Fibroblast of mammary gland (primary cell): ENCODE data around the gene BASP1.

Experiments
- DNase-seq: peaks from one replicate; pipeline ENCODE4 v3.0.0-alpha.2; 2010; ENCODE audit warnings: low read depth
- H3K4me3 ChIP-seq: 2 replicates; pipeline ENCODE4 v1.5.1; 2011; ENCODE audit warnings: low read depth, mild to moderate bottlenecking, low read length, moderate library complexity; ENCODE audit not compliant: control insufficient read depth
- TF ChIP-seq, protein P1 (sequence below): conservative IDR thresholded peaks from 2 replicates; pipeline ENCODE4 v1.5.1; 2011; ENCODE audit warnings: low read depth, low read length, inconsistent platforms; ENCODE audit not compliant: control insufficient read depth, insufficient read depth

Gene BASP1

DNA sequence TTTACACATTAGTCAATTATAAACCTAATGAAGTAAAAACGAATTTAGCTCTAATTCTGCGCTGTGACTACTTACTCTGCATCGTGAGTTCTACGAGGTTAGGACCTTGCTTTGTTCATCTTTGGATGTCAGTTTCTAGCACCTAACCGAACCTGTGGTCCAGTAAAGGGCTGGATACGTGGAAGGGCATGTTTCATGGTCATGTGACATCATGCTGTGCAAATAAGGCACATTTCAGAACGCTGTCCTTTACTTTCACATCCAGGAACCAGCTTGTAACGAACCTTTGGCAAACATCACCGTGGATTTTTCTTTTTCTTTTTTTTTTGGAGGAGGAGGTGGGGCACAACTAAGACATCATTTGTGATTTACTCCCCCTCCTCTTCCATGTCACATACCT is 15.0 kb downstream of the BASP1 start:
- H3K4me3 ChIP-seq: no peak overlapping the region
- TF ChIP-seq, protein P1, sequence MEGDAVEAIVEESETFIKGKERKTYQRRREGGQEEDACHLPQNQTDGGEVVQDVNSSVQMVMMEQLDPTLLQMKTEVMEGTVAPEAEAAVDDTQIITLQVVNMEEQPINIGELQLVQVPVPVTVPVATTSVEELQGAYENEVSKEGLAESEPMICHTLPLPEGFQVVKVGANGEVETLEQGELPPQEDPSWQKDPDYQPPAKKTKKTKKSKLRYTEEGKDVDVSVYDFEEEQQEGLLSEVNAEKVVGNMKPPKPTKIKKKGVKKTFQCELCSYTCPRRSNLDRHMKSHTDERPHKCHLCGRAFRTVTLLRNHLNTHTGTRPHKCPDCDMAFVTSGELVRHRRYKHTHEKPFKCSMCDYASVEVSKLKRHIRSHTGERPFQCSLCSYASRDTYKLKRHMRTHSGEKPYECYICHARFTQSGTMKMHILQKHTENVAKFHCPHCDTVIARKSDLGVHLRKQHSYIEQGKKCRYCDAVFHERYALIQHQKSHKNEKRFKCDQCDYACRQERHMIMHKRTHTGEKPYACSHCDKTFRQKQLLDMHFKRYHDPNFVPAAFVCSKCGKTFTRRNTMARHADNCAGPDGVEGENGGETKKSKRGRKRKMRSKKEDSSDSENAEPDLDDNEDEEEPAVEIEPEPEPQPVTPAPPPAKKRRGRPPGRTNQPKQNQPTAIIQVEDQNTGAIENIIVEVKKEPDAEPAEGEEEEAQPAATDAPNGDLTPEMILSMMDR: no peak
- no peak for DNase-seq

DNA sequence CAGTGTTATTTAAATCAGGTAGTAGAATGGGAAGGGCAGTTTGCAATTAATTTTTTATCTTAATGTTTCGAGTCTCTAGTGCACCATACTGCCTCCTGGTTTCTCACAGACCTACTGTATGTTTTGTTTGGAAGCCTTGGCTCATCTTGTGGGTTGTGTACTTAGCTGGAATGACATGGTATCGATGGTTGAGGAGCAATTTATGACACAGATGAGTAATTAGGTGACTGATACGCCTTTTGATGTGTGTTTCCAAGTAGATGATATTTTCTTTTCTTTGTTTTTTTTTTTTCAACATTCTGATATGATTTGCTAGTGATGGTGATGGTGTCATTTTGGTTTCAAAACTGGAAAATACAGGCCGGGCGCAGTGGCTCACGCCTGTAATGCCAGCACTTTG is 16.1 kb downstream of the BASP1 start:
- TF ChIP-seq, protein P1: no peak

DNA sequence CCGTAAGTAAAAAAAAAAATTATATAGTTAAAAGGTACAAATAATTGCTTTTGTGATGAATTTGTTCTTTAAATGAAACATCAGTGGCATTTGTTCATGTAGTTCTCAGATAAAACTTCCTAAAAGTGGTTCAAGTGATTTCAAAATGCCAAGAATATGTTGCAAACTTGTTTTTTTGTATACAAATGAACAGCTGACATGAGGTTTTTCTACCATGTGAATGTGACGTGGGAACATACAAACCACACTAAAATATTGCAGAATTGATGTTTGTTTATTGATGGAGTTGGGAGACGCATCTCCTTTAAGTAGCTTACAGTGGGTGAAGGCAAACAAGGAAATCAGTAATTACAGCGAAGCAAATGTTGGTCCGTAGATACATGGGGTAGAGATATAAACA is 16.9 kb downstream of the BASP1 start:
- H3K4me3 ChIP-seq: no peak overlapping the region
- TF ChIP-seq, protein P1: no peak
- no peak for DNase-seq

More for the DNA sequence above, 16.1 kb downstream of the BASP1 start:
- peak; percentile 84 for DNase-seq
- H3K4me3 ChIP-seq: no peak overlapping the region

DNA sequence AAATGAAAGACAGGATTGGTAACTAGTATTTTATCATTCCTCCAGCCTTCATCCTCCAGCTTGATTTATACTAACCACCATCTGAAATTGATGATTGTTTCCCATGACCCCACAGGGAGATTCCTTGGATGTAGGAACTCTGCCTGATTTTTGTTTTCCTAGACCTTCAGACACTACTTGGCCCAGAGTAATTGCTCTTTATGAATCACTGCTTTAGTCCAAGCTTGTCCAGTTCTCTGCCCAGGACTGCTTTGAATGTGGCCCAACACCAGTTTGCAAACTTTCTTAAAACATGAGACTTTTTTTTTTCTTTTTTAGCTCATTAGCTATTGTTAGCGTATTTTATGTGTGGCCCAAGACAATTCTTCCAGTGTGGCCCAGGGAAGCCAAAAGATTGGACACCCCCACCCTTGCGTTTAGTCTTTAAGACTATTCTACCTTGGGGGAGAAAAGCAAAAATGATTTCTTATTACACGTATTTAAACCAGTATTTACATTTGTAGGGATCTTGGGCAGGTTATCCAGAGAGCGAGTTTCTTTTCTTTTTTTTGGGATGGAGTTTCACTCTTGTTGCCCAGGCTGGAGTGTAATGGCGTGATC is 18.4 kb downstream of the BASP1 start:
- DNase-seq: peak; percentile 85
- TF ChIP-seq, protein P1: no peak
- H3K4me3 ChIP-seq: no peak overlapping the region

DNA sequence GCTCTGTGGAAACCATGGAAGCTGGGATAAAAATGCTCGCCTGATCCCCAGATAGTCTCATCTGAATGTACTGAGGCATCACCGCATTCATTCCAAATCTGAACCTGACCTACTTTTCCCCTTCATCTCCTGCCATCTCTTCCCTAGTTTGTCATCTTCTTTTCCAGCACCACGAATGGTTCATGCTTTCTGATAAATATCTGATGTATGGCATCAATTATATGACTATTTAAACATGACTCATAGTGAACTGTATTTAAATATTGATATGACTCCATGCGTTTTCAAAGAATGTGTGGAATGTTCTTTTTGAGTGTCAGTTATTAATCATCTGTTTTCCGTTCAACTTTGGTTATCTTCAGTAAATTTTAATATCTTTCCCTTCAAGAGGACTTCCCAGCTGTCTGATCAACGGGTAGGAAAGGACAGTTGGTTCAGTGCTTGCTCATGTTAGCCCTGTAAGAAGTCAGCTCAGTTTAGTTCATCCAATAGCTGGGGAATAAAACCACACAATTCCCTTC is 21.1 kb downstream of the BASP1 start:
- no peak overlapping the region for H3K4me3 ChIP-seq

DNA sequence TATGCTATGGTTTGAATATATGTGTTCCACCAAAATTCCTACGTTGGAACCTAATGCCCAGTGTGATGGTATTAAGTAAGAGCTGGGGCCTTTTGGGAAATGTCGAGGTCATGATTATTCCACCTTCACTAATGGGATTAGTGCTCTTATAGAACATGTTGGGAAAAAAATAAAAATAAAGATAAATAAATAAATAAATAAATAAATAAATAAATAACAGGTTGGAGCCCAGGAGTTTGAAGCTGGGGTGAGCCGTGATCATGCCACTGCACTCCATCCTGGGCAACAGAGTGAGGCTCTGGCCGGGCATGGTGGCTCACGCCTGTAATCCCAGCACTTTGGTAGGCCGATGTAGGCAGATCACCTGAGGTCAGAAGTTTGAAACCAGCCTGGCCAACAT is 22.5 kb downstream of the BASP1 start:
- DNase-seq: no peak
- no peak overlapping the region for H3K4me3 ChIP-seq
- TF ChIP-seq, protein P1: no peak

More for the DNA sequence above, 21.1 kb downstream of the BASP1 start:
- DNase-seq: peak; percentile 88
- TF ChIP-seq, protein P1: no peak
